Peyer's patch (tissue), 4 donors: ENCODE data around the gene ZNF521.

ENCODE experiments used
- POLR2A ChIP-seq, 2 donors: fragments of 450-650 bp; IDR thresholded peaks; one replicate each; pipeline ENCODE4 v1.5.1; 2017; ENCODE audit warnings: antibody characterized with exemption in 2 of 2, mild to moderate bottlenecking in 2 of 2, moderate library complexity in 2 of 2
- TF ChIP-seq, protein P1 (sequence below), 6 experiments: fragments of 450-650 bp in 4 of 6; fragments of 200-600 bp in 2 of 6; sonication (generic) in 1 of 6; IDR thresholded peaks; one replicate each; pipeline ENCODE4 v1.5.1; 2017 to 2019; ENCODE audit warnings: antibody characterized with exemption in 6 of 6, mild to moderate bottlenecking in 3 of 6, moderate library complexity in 1 of 6

DNA sequence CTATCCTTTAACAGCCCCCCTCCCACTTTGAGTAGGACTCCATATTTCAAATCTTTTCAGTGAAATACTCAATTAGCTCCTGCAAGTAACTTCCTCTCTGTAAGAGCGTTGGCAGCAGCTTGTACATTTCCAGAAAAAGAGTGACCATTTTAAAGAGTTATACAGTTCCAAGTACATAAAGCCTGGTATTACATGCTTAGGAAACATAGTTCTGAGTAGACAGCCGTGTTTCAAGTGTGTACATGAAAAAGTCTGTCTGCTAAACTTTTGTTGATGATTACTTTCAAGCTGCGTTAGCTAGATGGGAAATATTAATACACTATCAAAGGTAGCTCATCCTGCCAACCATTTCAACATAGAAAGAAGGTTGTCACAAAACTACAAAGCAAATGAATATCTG lies 112.8 kb downstream of the ZNF521 start:
- TF ChIP-seq, protein P1, sequence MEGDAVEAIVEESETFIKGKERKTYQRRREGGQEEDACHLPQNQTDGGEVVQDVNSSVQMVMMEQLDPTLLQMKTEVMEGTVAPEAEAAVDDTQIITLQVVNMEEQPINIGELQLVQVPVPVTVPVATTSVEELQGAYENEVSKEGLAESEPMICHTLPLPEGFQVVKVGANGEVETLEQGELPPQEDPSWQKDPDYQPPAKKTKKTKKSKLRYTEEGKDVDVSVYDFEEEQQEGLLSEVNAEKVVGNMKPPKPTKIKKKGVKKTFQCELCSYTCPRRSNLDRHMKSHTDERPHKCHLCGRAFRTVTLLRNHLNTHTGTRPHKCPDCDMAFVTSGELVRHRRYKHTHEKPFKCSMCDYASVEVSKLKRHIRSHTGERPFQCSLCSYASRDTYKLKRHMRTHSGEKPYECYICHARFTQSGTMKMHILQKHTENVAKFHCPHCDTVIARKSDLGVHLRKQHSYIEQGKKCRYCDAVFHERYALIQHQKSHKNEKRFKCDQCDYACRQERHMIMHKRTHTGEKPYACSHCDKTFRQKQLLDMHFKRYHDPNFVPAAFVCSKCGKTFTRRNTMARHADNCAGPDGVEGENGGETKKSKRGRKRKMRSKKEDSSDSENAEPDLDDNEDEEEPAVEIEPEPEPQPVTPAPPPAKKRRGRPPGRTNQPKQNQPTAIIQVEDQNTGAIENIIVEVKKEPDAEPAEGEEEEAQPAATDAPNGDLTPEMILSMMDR (IDR thresholded peaks at IDR 0.05) = no peak
- TF ChIP-seq POLR2A (IDR thresholded peaks at IDR 0.05) = no peak
